Subcutaneous abdominal adipose tissue (tissue), 5 donors: ENCODE results near the gene GREM2.

Experiments used
- H3K27ac ChIP-seq: one replicate; pipeline ENCODE4 v1.7.0; 2013; ENCODE audit warnings: low read depth, mild to moderate bottlenecking, inconsistent platforms, low read length, moderate library complexity
- H3K27me3 ChIP-seq, 5 donors: one replicate each; pipeline ENCODE4 v1.7.0; 2013; ENCODE audit warnings: low read length in 5 of 5, inconsistent platforms in 1 of 5; ENCODE audit not compliant: control insufficient read depth in 5 of 5, insufficient read depth in 4 of 5
- H3K36me3 ChIP-seq, 5 donors: one replicate each; pipeline ENCODE4 v1.7.0; 2013; ENCODE audit warnings: low read length in 5 of 5; ENCODE audit not compliant: control insufficient read depth in 5 of 5, insufficient read depth in 5 of 5
- H3K4me1 ChIP-seq, 5 donors: one replicate each; pipeline ENCODE4 v1.7.0; 2013; ENCODE audit warnings: low read length in 5 of 5, mild to moderate bottlenecking in 3 of 5, moderate library complexity in 1 of 5; ENCODE audit not compliant: control insufficient read depth in 5 of 5, insufficient read depth in 5 of 5
- H3K4me3 ChIP-seq, 5 donors: one replicate each; pipeline ENCODE4 v1.7.0; 2013; ENCODE audit warnings: low read length in 5 of 5, low read depth in 1 of 5
- H3K9ac ChIP-seq, 5 donors: one replicate each; pipeline ENCODE4 v1.7.0; 2013; ENCODE audit warnings: low read length in 5 of 5, mild to moderate bottlenecking in 4 of 5, moderate library complexity in 3 of 5
- H3K9me3 ChIP-seq, 5 donors: one replicate each; pipeline ENCODE4 v1.7.0; 2013; ENCODE audit warnings: low read length in 5 of 5; ENCODE audit not compliant: control insufficient read depth in 5 of 5
- donor health status: healthy.
- donor health status: healthy.
- donor health status: healthy.
- donor health status: healthy.
- donor health status: healthy.

Gene GREM2

GRCh38 chr1:240508201-240508600 lies 103.8 kb downstream of the GREM2 start:
- Histone ChIP-seq H3K9me3 (no peaks in the 10 kb centered on the region), H3K9ac (no peak overlapping the region), H3K4me3 (no peak overlapping the region), H3K36me3 (no peaks in the 10 kb centered on the region), H3K4me1 (no peaks in the 10 kb centered on the region), H3K27me3 (peaks cover 0 to 3% (median 0%) of the 10 kb centered on the region in 5 donors), H3K27ac (no peak overlapping the region)

GRCh38 chr1:240506176-240506575 lies 105.8 kb downstream of the GREM2 start:
- Histone ChIP-seq H3K9ac (no peak overlapping the region), H3K4me1 (no peaks in the 10 kb centered on the region), H3K27me3 (peaks cover 0 to 3% (median 0%) of the 10 kb centered on the region in 5 donors), H3K9me3 (no peaks in the 10 kb centered on the region), H3K27ac (no peak overlapping the region), H3K36me3 (no peaks in the 10 kb centered on the region), H3K4me3 (no peak overlapping the region)

GRCh38 chr1:240503558-240503957 lies 108.4 kb downstream of the GREM2 start:
- H3K36me3 ChIP-seq = no peaks in the 10 kb centered on the region
- H3K27me3 ChIP-seq = peaks cover 0 to 3% (median 0%) of the 10 kb centered on the region in 5 donors
- no peak overlapping the region for H3K4me3 ChIP-seq
- no peaks in the 10 kb centered on the region for H3K4me1 ChIP-seq
- H3K27ac ChIP-seq = no peak overlapping the region
- no peaks in the 10 kb centered on the region for H3K9me3 ChIP-seq
- H3K9ac ChIP-seq = no peak overlapping the region

GRCh38 chr1:240503036-240503435 lies 108.9 kb downstream of the GREM2 start:
- H3K27ac ChIP-seq = no peak overlapping the region
- no peak overlapping the region for H3K9ac ChIP-seq
- no peaks in the 10 kb centered on the region for H3K9me3 ChIP-seq
- H3K4me3 ChIP-seq = no peak overlapping the region
- no peaks in the 10 kb centered on the region for H3K36me3 ChIP-seq
- no peaks in the 10 kb centered on the region for H3K4me1 ChIP-seq
- peaks cover 0 to 3% (median 0%) of the 10 kb centered on the region in 5 donors for H3K27me3 ChIP-seq

- H3K27me3 ChIP-seq = no peaks in the 10 kb centered on the region
- H3K9ac ChIP-seq = no peak overlapping the region
- no peaks in the 10 kb centered on the region for H3K4me1 ChIP-seq
- H3K4me3 ChIP-seq = no peak overlapping the region
- H3K36me3 ChIP-seq = no peaks in the 10 kb centered on the region
- H3K27ac ChIP-seq = no peak overlapping the region
- H3K9me3 ChIP-seq = peaks cover 0 to 2% (median 0%) of the 10 kb centered on the region in 5 donors
Measured at GRCh38 chr1:240501115-240501514, 110.8 kb downstream of the GREM2 start.

- Histone ChIP-seq H3K9ac (no peak overlapping the region), H3K4me3 (no peak overlapping the region), H3K27me3 (no peaks in the 10 kb centered on the region), H3K36me3 (no peaks in the 10 kb centered on the region), H3K9me3 (peaks cover 0 to 2% (median 0%) of the 10 kb centered on the region in 5 donors), H3K27ac (no peak overlapping the region), H3K4me1 (no peaks in the 10 kb centered on the region)
Measured at GRCh38 chr1:240500647-240501046, 111.3 kb downstream of the GREM2 start.

- H3K27me3 ChIP-seq = no peaks in the 10 kb centered on the region
- H3K9ac ChIP-seq = no peak overlapping the region
- no peaks in the 10 kb centered on the region for H3K36me3 ChIP-seq
- H3K4me3 ChIP-seq = no peak overlapping the region
- H3K27ac ChIP-seq = no peak overlapping the region
- no peaks in the 10 kb centered on the region for H3K4me1 ChIP-seq
- H3K9me3 ChIP-seq = peaks cover 0 to 2% (median 0%) of the 10 kb centered on the region in 5 donors
Measured at GRCh38 chr1:240499012-240499411, 112.9 kb downstream of the GREM2 start.

- Histone ChIP-seq H3K27me3 (no peaks in the 10 kb centered on the region), H3K9me3 (peaks cover 0 to 2% (median 0%) of the 10 kb centered on the region in 5 donors), H3K4me3 (no peak overlapping the region), H3K36me3 (no peaks in the 10 kb centered on the region), H3K9ac (no peak overlapping the region), H3K4me1 (no peaks in the 10 kb centered on the region), H3K27ac (no peak overlapping the region)
Measured at GRCh38 chr1:240498335-240498734, 113.6 kb downstream of the GREM2 start.

GRCh38 chr1:240497908-240498307 lies 114.0 kb downstream of the GREM2 start:
- Histone ChIP-seq H3K36me3 (no peaks in the 10 kb centered on the region), H3K9ac (no peak overlapping the region), H3K27ac (no peak overlapping the region), H3K9me3 (peaks cover 0 to 4% (median 0%) of the 10 kb centered on the region in 5 donors), H3K4me3 (no peak overlapping the region), H3K27me3 (peaks cover 0 to 4% (median 0%) of the 10 kb centered on the region in 5 donors), H3K4me1 (peaks cover 0 to 2% (median 0%) of the 10 kb centered on the region in 5 donors)

GRCh38 chr1:240496941-240497340 lies 115.0 kb downstream of the GREM2 start:
- Histone ChIP-seq H3K9me3 (peaks cover 0 to 4% (median 0%) of the 10 kb centered on the region in 5 donors), H3K9ac (no peak overlapping the region), H3K4me1 (peaks cover 0 to 4% (median 0%) of the 10 kb centered on the region in 5 donors), H3K27ac (no peak overlapping the region), H3K27me3 (peaks cover 0 to 8% (median 0%) of the 10 kb centered on the region in 5 donors), H3K36me3 (no peaks in the 10 kb centered on the region), H3K4me3 (no peak overlapping the region)
